GM18909 (cell line): ENCODE measurements around the gene VPS11.
"Not testable (repeated sequence)": the region's sequence is repeated elsewhere in the genome, so short reads cannot be mapped to it uniquely, and the experiment has no call there.

Experiments
- ATAC-seq: cut with Tn5 transposase; IDR thresholded peaks from one replicate; pipeline ENCODE4 v1.9.1; 2021; ENCODE audit warnings: mild to moderate bottlenecking; ENCODE audit not compliant: unreplicated experiment, poor library complexity

Gene VPS11

GRCh38 chr11:119100246-119100970 is 32.8 kb downstream of the VPS11 start:
- ATAC-seq = no peak

DNA sequence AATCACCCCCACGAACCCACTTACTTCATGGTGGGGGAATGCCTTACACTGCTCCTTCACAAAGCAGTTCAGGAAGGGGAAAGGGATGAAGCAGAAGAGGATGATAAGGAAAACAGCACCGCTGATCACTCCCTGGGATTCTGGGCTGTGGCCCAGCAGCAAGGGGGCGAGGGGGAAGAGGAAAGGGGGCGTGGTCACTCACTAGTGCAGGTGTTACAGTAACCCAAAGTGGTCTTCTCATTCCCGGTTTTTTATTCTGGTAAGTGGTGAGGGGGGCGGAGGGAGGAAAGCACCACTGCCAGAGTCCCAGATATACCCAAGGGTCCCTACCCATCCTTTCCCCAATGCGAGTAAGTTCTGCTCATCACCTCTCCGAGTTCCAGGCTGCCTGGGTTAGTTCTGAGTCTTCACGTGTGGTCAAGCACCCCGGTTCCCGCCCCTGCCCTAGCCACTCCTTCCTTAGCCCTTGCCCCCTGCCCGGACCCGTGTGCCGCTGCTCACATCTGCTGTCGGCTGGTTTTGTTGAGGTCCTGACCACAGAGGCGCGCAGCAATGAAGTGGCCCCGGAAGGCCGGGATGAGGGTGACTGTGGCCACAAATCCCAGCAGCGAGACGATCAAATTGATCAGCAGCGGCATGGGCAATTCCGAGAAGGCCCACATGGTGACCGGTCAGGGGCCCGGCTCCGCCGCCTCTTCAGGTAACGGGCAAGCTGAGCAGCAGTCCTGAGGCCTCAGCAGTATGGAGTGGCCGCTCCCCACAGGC is 33.6 kb downstream of the VPS11 start:
- ATAC-seq = peak; percentile 29

GRCh38 chr11:119101759-119102423 is 34.3 kb downstream of the VPS11 start, which contains the start of gene DPAGT1:
DPAGT1 (minus strand) TSS chr11:119101853; CDS start chr11:119101655, 198 bp downstream.
- peak; percentile 79 for ATAC-seq

- ATAC-seq = not testable (repeated sequence)
Measured at GRCh38 chr11:119103161-119103664, 35.6 kb downstream of the VPS11 start.

- no peak for ATAC-seq
Measured at GRCh38 chr11:119103793-119104192, 36.2 kb downstream of the VPS11 start.

- peak; percentile 77 for ATAC-seq
Measured at GRCh38 chr11:119106564-119107537, 39.2 kb downstream of the VPS11 start, which contains the start of gene C2CD2L. C2CD2L (plus strand) TSS chr11:119107344; CDS start chr11:119107742, 398 bp downstream.

DNA sequence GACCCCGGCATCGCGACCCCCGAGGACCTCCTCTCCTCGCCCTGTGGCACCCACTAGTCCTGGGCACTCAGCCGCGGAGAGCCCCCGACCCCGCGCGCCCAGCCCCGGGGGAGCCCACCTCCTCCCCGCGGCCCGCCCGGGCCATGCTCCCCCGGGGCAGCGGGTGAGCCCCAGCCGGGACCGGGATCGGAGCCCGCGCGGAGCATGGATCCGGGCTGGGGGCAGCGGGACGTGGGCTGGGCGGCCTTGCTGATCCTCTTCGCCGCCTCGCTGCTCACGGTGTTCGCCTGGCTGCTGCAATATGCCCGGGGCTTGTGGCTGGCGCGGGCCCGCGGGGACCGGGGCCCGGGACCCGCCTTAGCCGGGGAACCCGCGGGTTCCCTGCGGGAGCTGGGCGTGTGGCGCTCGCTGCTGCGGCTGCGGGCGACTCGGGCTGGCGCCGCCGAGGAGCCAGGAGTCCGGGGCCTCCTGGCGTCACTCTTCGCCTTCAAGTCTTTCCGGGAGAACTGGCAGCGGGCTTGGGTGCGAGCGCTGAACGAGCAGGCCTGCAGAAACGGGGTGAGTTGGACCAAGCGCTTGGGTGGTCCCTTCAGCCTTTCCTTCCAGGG is 40.0 kb downstream of the VPS11 start:
- peak; percentile 28 for ATAC-seq

GRCh38 chr11:119108146-119108856 is 40.7 kb downstream of the VPS11 start:
- peak; percentile 19 for ATAC-seq

DNA sequence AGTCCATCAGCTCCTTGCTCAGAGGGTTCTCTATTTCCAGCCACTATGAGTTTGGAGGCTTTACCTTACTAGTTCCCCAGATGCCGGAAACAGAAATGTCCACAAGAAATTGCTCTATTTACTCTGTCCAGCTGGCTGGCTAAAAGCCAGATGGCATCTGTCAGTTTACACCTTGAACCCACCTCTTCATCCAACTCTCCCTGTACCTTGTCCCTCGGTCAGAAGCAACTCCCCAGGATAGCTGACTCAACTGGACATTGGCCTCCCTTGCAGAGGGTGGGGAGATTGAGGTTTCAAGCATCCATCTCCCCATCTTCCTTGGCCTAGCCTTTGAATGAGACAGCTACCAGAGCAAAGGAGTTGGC is 41.2 kb downstream of the VPS11 start:
- ATAC-seq = no peak

DNA sequence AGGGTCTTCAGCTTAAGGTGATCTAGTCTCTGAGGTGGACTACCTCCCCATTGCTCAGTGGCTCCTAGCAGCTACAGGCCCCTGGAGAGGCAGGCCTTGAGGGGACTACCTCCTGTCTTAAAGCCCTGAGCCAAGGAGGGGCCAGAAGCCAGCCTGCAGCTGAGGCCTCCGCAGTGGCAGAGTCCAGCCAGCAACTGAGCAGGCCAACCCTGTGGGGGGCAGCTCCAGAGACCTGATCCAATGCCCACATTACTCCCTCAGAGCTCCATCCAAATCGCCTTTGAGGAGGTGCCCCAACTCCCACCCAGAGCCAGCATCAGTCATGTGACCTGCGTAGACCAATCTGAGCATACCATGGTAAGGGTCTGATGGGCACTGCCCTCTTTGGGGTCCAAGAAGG is 42.2 kb downstream of the VPS11 start:
- no peak for ATAC-seq

GRCh38 chr11:119110439-119110838 is 42.8 kb downstream of the VPS11 start:
- ATAC-seq = no peak

- no peak for ATAC-seq
Measured at GRCh38 chr11:119111361-119111925, 43.8 kb downstream of the VPS11 start.

DNA sequence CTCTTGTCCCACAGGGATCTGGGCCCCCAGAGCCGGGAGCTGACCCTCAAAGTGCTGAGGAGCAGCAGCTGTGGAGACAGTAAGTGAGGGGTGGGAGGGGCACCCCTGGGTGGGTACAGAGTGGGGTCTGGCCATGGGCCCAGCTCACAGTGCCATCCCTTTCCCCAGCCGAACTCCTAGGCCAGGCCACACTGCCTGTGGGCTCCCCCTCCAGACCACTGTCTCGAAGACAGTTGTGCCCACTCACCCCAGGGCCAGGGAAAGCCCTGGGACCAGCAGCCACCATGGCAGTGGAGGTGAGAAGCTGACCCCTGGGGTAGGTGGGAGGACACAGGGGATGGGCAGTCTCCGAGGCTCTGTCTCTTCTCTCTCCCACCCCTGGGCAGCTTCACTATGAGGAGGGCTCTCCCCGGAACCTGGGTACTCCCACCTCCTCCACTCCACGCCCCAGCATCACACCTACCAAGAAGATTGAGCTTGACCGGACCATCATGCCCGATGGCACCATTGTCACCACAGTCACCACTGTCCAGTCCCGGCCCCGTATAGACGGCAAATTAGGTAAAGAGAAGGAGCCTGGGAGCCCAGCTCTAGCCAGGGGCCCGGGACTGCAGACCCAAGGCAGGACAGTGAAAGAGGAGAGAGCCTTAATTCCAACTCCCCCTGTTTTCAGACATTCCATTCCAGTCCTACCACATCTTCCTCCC is 44.8 kb downstream of the VPS11 start:
- no peak for ATAC-seq

DNA sequence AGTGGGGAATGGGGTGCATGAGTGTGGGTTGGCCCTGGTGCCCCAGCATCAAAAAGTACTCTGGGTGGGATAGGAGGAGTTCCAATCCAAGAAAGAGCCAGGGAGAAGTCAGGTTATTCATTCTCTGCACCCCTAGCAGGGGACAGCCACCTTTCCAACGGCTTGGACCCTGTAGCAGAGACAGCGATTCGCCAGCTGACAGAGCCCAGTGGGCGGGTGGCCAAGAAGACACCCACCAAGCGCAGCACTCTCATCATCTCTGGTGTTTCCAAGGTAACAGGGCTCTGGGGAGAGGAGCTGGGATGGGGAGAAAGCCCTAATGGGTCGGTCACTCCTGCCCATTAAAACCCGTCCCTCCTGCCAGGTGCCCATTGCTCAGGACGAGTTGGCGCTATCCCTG is 46.1 kb downstream of the VPS11 start:
- no peak for ATAC-seq

DNA sequence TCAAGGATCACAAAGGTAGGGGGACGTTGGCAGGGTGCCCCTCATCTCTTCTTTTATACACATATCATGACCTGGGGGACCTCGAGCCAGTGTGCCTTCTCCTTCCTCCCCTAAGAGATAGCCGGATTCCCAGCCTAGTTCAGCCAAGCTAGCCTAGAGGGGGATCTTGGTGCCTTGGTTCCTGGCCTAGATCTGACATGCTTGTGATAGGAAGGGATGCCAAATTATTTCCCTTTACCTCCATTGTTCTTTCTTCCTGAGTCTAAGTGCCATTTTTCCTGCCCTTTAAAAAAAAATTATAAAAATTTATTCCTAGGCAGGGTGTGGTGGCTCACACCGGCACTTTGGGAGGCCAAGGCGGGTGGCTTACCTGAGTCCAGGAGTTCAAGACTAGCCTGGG is 46.7 kb downstream of the VPS11 start:
- no peak for ATAC-seq

DNA sequence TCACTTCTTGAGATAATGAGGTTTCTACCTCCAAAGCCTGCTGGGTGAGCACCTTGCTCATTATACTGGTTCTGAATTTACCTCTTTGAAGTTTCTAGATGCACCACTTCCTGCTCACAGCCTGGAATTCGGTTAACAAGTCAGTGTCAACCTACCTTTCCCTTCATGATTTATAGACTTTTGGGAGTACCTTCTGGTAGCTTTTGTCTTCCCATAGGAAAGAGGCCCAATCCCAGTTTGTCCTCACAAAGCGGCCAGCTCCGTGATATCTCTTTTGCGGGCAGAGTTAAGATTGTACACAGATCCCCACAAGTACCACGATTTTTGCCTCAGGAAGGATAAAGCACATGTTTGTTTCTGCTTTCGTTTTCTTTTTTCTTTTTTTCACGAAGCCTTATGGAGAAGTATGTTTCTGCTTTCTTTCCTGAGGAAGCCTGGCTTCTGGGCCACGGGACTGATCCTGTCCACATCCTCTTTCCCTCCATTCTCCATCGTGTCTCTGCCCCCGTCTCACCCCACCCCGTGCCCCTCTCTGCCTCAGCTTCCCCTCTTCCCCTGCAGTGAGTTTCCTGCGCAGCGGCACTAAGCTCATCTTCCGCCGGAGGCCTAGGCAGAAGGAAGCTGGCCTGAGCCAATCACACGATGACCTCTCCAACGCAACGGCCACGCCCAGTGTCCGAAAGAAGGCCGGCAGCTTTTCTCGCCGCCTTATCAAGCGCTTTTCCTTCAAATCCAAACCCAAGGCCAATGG is 48.0 kb downstream of the VPS11 start:
- no peak for ATAC-seq

- ATAC-seq = no peak
Measured at GRCh38 chr11:119116235-119116594, 48.6 kb downstream of the VPS11 start.
